Duodenal mucosa (tissue), 2 donors: Measurements from ENCODE around the gene NRL.
A peak's percentile ranks its signal among the peaks of the same experiment; 100 is the strongest.

Experiments
- H3K27ac ChIP-seq: one replicate; pipeline ENCODE4 v1.7.0; 2013; ENCODE audit warnings: low read depth, low read length
- H3K27me3 ChIP-seq, 2 donors: one replicate each; pipeline ENCODE4 v1.7.0; 2013; ENCODE audit warnings: low read length in 2 of 2, control low read depth in 1 of 2; ENCODE audit not compliant: insufficient read depth in 2 of 2, control insufficient read depth in 1 of 2
- H3K36me3 ChIP-seq, 2 donors: one replicate each; pipeline ENCODE4 v1.7.0; 2013; ENCODE audit warnings: low read length in 2 of 2, control low read depth in 1 of 2; ENCODE audit not compliant: insufficient read depth in 2 of 2, control insufficient read depth in 1 of 2
- H3K4me1 ChIP-seq, 2 donors: one replicate each; pipeline ENCODE4 v1.7.0; 2013; ENCODE audit warnings: low read length in 2 of 2, control low read depth in 1 of 2; ENCODE audit not compliant: insufficient read depth in 2 of 2, control insufficient read depth in 1 of 2
- H3K4me3 ChIP-seq, 2 donors: one replicate each; pipeline ENCODE4 v1.7.0; 2013; ENCODE audit warnings: low read length in 2 of 2, low read depth in 1 of 2
- H3K9ac ChIP-seq, 2 donors: one replicate each; pipeline ENCODE4 v1.7.0; 2013; ENCODE audit warnings: low read length in 2 of 2, low read depth in 1 of 2
- H3K9me3 ChIP-seq, 2 donors: one replicate each; pipeline ENCODE4 v1.7.0; 2013; ENCODE audit warnings: low read length in 2 of 2, control low read depth in 1 of 2; ENCODE audit not compliant: control insufficient read depth in 1 of 2

Gene NRL

DNA sequence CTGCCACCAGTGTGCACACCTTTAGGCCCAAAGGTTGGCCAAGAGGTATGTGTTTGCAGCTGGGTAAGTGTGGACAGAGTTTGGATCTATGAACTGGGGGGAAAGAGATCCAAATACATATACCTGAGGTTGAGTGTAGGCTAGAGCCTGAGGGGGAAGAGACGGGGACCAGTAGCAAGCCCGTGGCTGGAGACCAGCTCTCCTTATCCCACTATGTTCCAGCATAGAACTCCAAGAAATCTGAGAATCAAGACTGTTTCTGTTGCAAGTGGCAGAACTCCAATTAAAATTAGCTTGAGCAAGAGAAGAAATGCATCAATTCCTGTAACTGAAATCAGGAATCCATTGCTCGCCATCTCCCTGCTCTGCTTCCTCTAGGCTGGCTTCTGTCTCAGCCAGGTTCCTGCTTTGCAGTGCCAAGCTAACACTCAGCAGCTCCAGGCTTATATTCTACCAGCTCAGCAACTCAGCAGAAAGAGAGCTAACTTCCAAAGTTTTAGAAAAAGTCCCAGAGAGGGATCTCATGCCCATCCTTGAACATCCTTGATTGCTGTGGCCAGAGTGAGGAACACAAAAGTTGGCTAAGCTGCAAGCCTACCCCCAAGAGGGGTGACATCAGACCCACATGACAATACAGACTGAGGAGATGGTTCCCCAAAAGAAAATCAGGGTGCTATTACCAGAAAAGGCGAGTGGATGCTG is 22.1 kb downstream of the NRL start:
- Histone ChIP-seq H3K4me1 (peaks cover 38 to 46% of the 10 kb centered on the region in 2 donors), H3K27ac (no peak overlapping the region), H3K36me3 (peaks cover 0 to 8% of the 10 kb centered on the region in 2 donors), H3K9ac (peak overlapping the region in 1 of 2 donors; percentile 72), H3K27me3 (no peaks in the 10 kb centered on the region), H3K4me3 (peak overlapping the region in 1 of 2 donors; percentile 13), H3K9me3 (no peaks in the 10 kb centered on the region)

- Histone ChIP-seq H3K9me3 (no peaks in the 10 kb centered on the region), H3K9ac (peak overlapping the region in 1 of 2 donors; percentile 22), H3K4me3 (no peak overlapping the region), H3K36me3 (peaks cover 0 to 8% of the 10 kb centered on the region in 2 donors), H3K4me1 (peaks cover 38 to 46% of the 10 kb centered on the region in 2 donors), H3K27me3 (no peaks in the 10 kb centered on the region), H3K27ac (no peak overlapping the region)
Observed at GRCh38 chr14:24092110-24092504, 22.6 kb downstream of the NRL start.

DNA sequence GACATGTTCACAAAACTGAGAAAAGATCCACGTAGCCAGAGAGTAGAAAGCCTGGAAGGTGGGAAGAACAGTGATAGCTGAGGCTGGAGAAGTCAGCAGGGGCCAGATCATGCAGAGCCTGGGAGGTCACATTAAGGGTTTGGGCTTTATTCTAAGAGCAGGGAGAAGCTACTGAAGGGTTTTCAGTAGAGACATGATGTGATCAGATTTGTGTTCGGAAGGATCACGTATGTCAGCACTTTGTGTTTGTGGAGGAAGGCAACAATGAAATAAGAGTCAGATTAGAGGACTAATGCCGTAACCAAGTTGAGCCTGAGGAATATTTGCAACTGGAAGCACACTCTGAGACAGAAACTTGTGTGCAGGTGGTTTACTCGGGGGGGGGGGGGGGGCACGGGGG is 24.9 kb downstream of the NRL start:
- Histone ChIP-seq H3K27me3 (no peaks in the 10 kb centered on the region), H3K4me1 (peaks cover 26 to 31% of the 10 kb centered on the region in 2 donors), H3K36me3 (no peaks in the 10 kb centered on the region), H3K27ac (no peak overlapping the region), H3K9me3 (no peaks in the 10 kb centered on the region), H3K4me3 (no peak overlapping the region), H3K9ac (no peak overlapping the region)

DNA sequence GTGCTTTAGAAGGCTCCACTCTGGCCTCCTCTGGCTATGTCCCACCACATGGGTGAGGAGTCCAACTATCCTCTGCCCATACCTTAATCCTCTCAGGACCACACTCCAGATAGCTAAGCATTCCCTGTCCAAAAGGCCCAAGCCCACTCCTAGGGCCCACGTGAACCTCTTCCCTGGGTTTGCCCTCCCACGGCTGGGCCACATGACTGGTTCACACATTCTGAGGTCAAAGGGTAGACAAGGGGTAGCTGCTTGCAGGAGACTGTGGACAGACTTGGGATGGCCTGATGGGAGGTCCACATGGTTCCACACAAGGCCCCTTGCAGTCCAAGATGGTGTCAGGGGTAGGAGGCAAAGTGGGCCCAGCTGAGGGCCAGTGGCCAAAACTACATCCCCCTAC is 26.7 kb downstream of the NRL start:
- no peak overlapping the region for H3K9ac ChIP-seq
- no peak overlapping the region for H3K27ac ChIP-seq
- H3K27me3 ChIP-seq = no peaks in the 10 kb centered on the region
- H3K9me3 ChIP-seq = no peaks in the 10 kb centered on the region
- no peaks in the 10 kb centered on the region for H3K36me3 ChIP-seq
- H3K4me1 ChIP-seq = peaks cover 22 to 24% of the 10 kb centered on the region in 2 donors
- H3K4me3 ChIP-seq = no peak overlapping the region

DNA sequence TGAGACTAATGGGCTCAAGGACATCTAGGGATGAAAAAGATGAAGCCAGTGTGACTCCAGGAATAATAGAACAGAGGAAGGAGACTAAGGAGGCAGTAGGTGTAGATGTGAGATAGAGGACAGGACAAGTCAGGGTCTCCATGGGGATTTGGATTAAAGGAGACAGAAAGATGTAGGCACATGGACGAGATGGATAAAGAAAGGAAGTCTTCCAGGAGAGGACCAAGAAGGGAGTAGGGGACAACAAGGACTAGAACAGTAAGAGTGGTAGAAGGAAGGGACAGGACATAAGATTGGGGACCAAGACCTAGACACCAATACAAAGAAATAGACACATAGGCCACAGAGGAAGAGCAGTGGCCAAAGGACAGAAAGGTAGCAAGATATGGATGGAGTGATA is 27.7 kb downstream of the NRL start:
- H3K36me3 ChIP-seq = no peaks in the 10 kb centered on the region
- H3K9ac ChIP-seq = no peak overlapping the region
- H3K4me3 ChIP-seq = no peak overlapping the region
- no peak overlapping the region for H3K27ac ChIP-seq
- no peaks in the 10 kb centered on the region for H3K27me3 ChIP-seq
- no peaks in the 10 kb centered on the region for H3K9me3 ChIP-seq
- peaks cover 14 to 15% of the 10 kb centered on the region in 2 donors for H3K4me1 ChIP-seq

DNA sequence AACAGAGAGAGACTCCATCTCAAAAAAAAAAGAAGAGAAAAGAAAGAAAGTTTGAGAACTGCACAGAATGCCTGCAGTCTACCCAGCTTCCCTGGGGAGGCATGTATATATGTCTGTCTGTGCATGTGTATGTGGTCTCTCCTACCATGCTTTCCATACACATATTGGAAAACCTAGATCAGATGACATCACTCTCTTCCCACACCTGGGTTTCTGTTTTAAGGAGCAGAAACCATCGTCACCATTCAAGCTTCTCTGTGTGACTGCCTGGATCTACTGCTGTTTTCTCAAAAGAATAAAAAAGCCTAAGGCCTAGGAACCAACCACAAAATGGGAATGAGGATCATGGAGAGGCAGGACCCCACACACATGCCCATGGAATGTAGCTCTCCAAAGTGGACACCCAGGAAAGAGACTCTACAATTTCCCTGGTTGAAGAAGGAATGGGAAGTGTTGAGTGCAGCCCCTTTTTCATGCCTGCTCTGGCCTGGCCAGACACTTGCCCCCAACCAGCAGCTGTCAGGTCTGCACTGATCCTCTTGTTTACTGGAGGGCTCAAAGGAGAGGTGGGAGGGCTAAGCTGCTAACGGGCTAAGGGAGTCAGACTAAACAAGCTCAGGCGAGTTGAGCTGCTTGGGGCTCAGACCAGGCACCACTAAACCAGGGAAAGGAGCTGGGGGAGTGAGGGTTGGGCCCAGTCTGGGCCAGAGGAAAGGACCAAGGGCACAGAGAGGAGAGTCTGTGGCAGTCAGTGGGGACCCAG is 28.4 kb downstream of the NRL start:
- Histone ChIP-seq H3K4me3 (no peak overlapping the region), H3K36me3 (no peaks in the 10 kb centered on the region), H3K4me1 (peaks cover 14 to 15% of the 10 kb centered on the region in 2 donors), H3K9ac (no peak overlapping the region), H3K27ac (no peak overlapping the region), H3K9me3 (no peaks in the 10 kb centered on the region), H3K27me3 (no peaks in the 10 kb centered on the region)

GRCh38 chr14:24085215-24085614 is 29.5 kb downstream of the NRL start:
- no peak overlapping the region for H3K9ac ChIP-seq
- no peak overlapping the region for H3K4me3 ChIP-seq
- H3K4me1 ChIP-seq = peaks cover 12 to 14% of the 10 kb centered on the region in 2 donors
- no peaks in the 10 kb centered on the region for H3K9me3 ChIP-seq
- H3K27ac ChIP-seq = no peak overlapping the region
- H3K36me3 ChIP-seq = no peaks in the 10 kb centered on the region
- no peaks in the 10 kb centered on the region for H3K27me3 ChIP-seq

- H3K9me3 ChIP-seq = no peaks in the 10 kb centered on the region
- H3K27ac ChIP-seq = no peak overlapping the region
- no peak overlapping the region for H3K4me3 ChIP-seq
- H3K4me1 ChIP-seq = peaks cover 14 to 18% of the 10 kb centered on the region in 2 donors
- H3K27me3 ChIP-seq = no peaks in the 10 kb centered on the region
- H3K36me3 ChIP-seq = no peaks in the 10 kb centered on the region
- no peak overlapping the region for H3K9ac ChIP-seq
Observed at GRCh38 chr14:24084440-24084839, 30.3 kb downstream of the NRL start.

DNA sequence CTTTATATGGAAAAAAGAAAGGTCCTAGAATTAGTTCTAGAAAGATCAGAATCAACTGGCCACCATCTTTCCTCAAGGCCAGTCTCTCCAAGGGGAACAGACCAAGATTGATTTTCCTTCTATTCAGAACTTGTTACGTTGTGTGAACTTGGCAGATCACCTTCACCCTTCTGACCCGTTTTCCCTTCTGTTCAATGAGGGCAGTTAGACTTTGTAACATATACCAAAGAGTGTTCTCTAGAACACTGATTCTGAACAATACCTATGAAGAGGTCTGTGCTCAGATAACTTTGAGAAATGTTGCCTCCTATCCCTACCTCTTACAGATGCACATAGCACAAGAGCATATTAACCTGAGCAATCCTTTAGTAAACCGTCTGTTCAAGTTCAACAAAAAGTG is 31.3 kb downstream of the NRL start:
- H3K9me3 ChIP-seq = no peaks in the 10 kb centered on the region
- H3K4me1 ChIP-seq = peaks cover 14 to 18% of the 10 kb centered on the region in 2 donors
- H3K27me3 ChIP-seq = peaks cover 0 to 3% of the 10 kb centered on the region in 2 donors
- no peak overlapping the region for H3K9ac ChIP-seq
- no peaks in the 10 kb centered on the region for H3K36me3 ChIP-seq
- H3K27ac ChIP-seq = no peak overlapping the region
- H3K4me3 ChIP-seq = no peak overlapping the region

DNA sequence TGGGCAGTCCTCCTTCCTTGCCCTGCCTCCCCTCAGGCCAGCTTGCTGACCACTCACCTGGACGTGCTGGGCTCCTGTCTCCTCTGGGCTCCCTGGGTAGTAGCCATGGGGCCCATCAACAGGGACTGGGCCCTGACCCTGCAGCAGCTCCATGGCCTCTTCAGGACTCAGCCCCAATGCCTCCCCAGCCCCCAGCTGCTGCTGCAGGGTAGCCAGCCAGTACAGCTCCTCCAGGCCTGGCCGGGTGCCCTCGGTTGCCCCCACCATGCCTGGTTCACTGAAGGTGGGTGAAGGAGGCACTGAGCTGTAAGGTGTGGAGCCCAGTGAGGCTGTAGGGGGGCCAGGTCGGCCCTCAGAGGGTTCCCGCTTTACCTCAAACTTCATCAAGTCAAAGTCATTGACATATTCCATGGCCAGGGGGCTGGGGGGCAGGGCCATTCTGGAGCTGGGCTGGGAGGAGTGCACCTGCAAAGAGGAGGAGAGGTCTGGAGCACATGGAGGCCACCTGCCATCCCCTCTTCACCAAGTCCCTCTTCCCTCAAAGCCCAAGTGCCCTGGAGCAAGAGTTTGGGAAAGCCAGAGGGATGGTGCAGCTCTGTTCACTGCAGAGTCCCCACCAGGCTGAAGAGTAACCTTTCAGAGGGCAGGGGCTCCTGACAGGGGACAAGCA is 32.2 kb downstream of the NRL start:
- no peaks in the 10 kb centered on the region for H3K36me3 ChIP-seq
- peaks cover 0 to 3% of the 10 kb centered on the region in 2 donors for H3K27me3 ChIP-seq
- no peak overlapping the region for H3K9ac ChIP-seq
- no peak overlapping the region for H3K4me3 ChIP-seq
- no peaks in the 10 kb centered on the region for H3K9me3 ChIP-seq
- no peak overlapping the region for H3K27ac ChIP-seq
- H3K4me1 ChIP-seq = peaks cover 14 to 18% of the 10 kb centered on the region in 2 donors
